AG04450 (cell line): Measurements from ENCODE around the gene NUS1. TPM values are rescaled to one million over a fixed set of nuclear protein-coding genes. Genes with fewer than 3 reads are reported as not detected.
"Not testable (repeated sequence)": the region's sequence is repeated elsewhere in the genome, so short reads cannot be mapped to it uniquely, and the experiment has no call there.

ENCODE experiments used
- CTCF ChIA-PET: fragments of 300-600, 350-600 bp; formaldehyde crosslinking; extraction: SDS; loops from one replicate; lab custom pipeline; 2022; ENCODE audit warnings: antibody characterized with exemption, inconsistent platforms; lab: Charles Lee
- POLR2A ChIA-PET: fragments of 350-600 bp; formaldehyde crosslinking; extraction: SDS; loops from one replicate; lab custom pipeline; 2021; ENCODE audit warnings: antibody characterized with exemption, inconsistent platforms; lab: Yijun Ruan, JAX
- DNase-seq: peaks from one replicate; pipeline ENCODE4 v3.0.0-alpha.2; 2011; ENCODE audit warnings: low read depth, low spot score
- H3K27ac ChIP-seq: one replicate; pipeline ENCODE4 v1.5.1; 2012; ENCODE audit warnings: low read depth, low read length, control low read depth
- H3K27me3 ChIP-seq: one replicate; pipeline ENCODE4 v1.6.0; 2012; ENCODE audit warnings: low read length; ENCODE audit not compliant: control insufficient read depth, insufficient read depth
- H3K4me3 ChIP-seq: 2 replicates; pipeline ENCODE4 v1.5.1; 2011; ENCODE audit warnings: mild to moderate bottlenecking, low read depth, low read length, control low read depth
- H3K9me3 ChIP-seq: 2 replicates; pipeline ENCODE4 v1.5.1; 2012; ENCODE audit warnings: low read length; ENCODE audit not compliant: control insufficient read depth, insufficient read depth
- CTCF ChIP-seq: IDR thresholded peaks from 2 replicates; pipeline ENCODE4 v1.5.1; 2011; ENCODE audit warnings: low read depth, low read length, control low read depth, inconsistent platforms
- polyA plus RNA-seq: library from polyadenylated mRNA; depleted of rRNA; stranded (reverse); fragments of >200 nt; gene quantifications from 2 replicates; pipeline ENCODE4 v1.2.3, GENCODE V29; 2011

Gene NUS1
- polyA plus RNA-seq, 1 experiment = 26.1 TPM

- Histone ChIP-seq H3K27ac (no peak overlapping the region), H3K27me3 (no peaks in the 10 kb centered on the region), H3K4me3 (no peak overlapping the region), H3K9me3 (no peaks in the 10 kb centered on the region)
- no peak for TF ChIP-seq CTCF
- ChIA-PET POLR2A (interaction anchor here (0.6 kb wide), 1 partner anchor 214 kb away, joined by 3 read pairs; no protein-coding TSS in a partner anchor), CTCF (no interaction called here)
- DNase-seq = no peak
Measured at GRCh38 chr6:117728626-117729025, 53.4 kb downstream of the NUS1 start.

GRCh38 chr6:117729613-117730012 is 54.3 kb downstream of the NUS1 start:
- no peak overlapping the region for H3K27ac ChIP-seq
- no peaks in the 10 kb centered on the region for H3K27me3 ChIP-seq
- ChIA-PET POLR2A (no interaction called here), CTCF (no interaction called here)
- H3K9me3 ChIP-seq = no peaks in the 10 kb centered on the region
- DNase-seq = no peak
- H3K4me3 ChIP-seq = no peak overlapping the region
- TF ChIP-seq CTCF = no peak

- no peak overlapping the region for H3K4me3 ChIP-seq
- H3K27me3 ChIP-seq = no peaks in the 10 kb centered on the region
- H3K27ac ChIP-seq = no peak overlapping the region
- TF ChIP-seq CTCF = no peak
- DNase-seq = no peak
- H3K9me3 ChIP-seq = no peaks in the 10 kb centered on the region
- CTCF ChIA-PET = no interaction called here
- POLR2A ChIA-PET = no interaction called here
Measured at GRCh38 chr6:117733341-117733740, 58.1 kb downstream of the NUS1 start.

- H3K27me3 ChIP-seq = no peaks in the 10 kb centered on the region
Measured at GRCh38 chr6:117739869-117740268, 64.6 kb downstream of the NUS1 start.

GRCh38 chr6:117740605-117741004 is 65.3 kb downstream of the NUS1 start:
- Histone ChIP-seq H3K9me3 (no peaks in the 10 kb centered on the region), H3K4me3 (no peak overlapping the region), H3K27ac (no peak overlapping the region), H3K27me3 (no peaks in the 10 kb centered on the region)
- ChIA-PET POLR2A (no interaction called here), CTCF (no interaction called here)
- no peak for TF ChIP-seq CTCF
- DNase-seq = no peak

More at GRCh38 chr6:117739869-117740268, 64.6 kb downstream of the NUS1 start:
- ChIA-PET POLR2A (no interaction called here), CTCF (no interaction called here)
- no peak for TF ChIP-seq CTCF
- no peak for DNase-seq
- no peak overlapping the region for H3K4me3 ChIP-seq
- H3K9me3 ChIP-seq = no peaks in the 10 kb centered on the region
- no peak overlapping the region for H3K27ac ChIP-seq

GRCh38 chr6:117750675-117751074 is 75.4 kb downstream of the NUS1 start:
- H3K27me3 ChIP-seq, DNase-seq, CTCF ChIA-PET, H3K9me3 ChIP-seq, H3K4me3 ChIP-seq, POLR2A ChIA-PET, H3K27ac ChIP-seq: not testable (repeated sequence)
